ENCODE results near the gene NPC1. TPM values are rescaled to one million over a fixed set of nuclear protein-coding genes. Genes with fewer than 3 reads are reported as not detected.

NPC1 gene
- total and polyA plus RNA-seq, 8 donors: 6.2 to 25.6 (median 11.0) TPM

DNA sequence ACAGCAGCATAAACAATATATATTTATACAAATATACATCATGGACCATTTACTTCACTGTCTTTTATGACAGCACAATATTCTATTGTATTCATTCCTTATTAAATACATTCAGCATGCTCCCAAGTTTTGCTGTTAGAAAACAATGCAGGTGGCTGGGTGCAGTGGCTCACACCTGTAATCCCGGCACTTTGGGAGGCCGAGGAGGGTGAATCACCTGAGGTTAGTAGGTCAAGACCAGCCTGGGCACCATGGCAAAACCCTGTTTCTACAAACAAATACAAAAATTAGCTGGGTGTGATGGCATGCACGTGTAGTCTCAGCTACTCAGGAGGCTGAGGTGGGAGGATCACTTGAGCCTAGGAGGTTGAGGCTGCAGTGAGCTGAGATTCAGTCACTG lies 39.0 kb downstream of the NPC1 start:
- TF ChIP-seq, protein P1, sequence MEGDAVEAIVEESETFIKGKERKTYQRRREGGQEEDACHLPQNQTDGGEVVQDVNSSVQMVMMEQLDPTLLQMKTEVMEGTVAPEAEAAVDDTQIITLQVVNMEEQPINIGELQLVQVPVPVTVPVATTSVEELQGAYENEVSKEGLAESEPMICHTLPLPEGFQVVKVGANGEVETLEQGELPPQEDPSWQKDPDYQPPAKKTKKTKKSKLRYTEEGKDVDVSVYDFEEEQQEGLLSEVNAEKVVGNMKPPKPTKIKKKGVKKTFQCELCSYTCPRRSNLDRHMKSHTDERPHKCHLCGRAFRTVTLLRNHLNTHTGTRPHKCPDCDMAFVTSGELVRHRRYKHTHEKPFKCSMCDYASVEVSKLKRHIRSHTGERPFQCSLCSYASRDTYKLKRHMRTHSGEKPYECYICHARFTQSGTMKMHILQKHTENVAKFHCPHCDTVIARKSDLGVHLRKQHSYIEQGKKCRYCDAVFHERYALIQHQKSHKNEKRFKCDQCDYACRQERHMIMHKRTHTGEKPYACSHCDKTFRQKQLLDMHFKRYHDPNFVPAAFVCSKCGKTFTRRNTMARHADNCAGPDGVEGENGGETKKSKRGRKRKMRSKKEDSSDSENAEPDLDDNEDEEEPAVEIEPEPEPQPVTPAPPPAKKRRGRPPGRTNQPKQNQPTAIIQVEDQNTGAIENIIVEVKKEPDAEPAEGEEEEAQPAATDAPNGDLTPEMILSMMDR (IDR thresholded peaks at IDR 0.05): no peak
- Histone ChIP-seq H3K9me3 (no peaks in the 10 kb centered on the region), H3K27ac (no peak overlapping the region), H3K27me3 (no peaks in the 10 kb centered on the region), H3K4me3 (no peak overlapping the region), H3K4me1 (no peaks in the 10 kb centered on the region), H3K36me3 (peaks cover 0 to 34% (median 0%) of the 10 kb centered on the region in 3 donors)
- no peak for FAIRE-seq
- WGBS, 2 donors: 80 to 83% methylated on average over 3 of the region's 3 CpGs
- intact Hi-C loops (cut with DNase I): no loop called here
- DNase-seq: no peak
- no peak for ATAC-seq

DNA sequence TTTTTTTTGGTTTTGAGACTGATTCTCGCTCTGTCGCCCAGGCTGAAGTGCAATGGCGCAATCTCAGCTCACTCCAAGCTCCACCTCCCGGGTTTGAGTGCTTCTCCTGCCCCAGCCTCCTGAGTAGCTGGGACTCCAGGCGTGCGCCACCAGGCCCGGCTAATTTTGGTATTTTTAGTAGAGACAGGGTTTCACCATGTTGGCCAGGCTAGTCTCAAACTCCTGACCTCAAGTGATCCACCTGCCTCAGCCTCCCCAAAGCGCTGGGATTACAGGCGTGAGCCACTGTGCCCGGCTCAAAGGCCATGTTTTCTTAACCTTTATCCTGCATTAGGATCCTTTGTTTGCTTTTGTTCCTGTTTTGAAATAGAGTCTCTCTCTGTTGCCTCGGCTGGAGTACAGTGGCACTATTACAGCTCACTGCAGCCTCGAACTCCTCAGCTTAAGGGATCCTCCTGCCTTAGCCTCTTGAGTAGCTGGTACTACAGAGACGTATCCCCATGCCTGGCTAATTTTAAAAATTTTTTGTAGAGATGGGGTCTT lies 41.0 kb downstream of the NPC1 start:
- WGBS, 2 donors: 90 to 94% methylated on average over 13 of the region's 13 CpGs
- H3K27me3 ChIP-seq: no peaks in the 10 kb centered on the region
- TF ChIP-seq, protein P1 (IDR thresholded peaks at IDR 0.05): no peak
- no peaks in the 10 kb centered on the region for H3K4me1 ChIP-seq
- no peak for FAIRE-seq
- H3K4me3 ChIP-seq: no peak overlapping the region
- no peak for DNase-seq
- H3K27ac ChIP-seq: no peak overlapping the region
- no peak for ATAC-seq
- H3K9me3 ChIP-seq: no peaks in the 10 kb centered on the region
- peaks cover 0 to 49% (median 3%) of the 10 kb centered on the region in 3 donors for H3K36me3 ChIP-seq
- intact Hi-C loops (cut with DNase I): no loop called here

DNA sequence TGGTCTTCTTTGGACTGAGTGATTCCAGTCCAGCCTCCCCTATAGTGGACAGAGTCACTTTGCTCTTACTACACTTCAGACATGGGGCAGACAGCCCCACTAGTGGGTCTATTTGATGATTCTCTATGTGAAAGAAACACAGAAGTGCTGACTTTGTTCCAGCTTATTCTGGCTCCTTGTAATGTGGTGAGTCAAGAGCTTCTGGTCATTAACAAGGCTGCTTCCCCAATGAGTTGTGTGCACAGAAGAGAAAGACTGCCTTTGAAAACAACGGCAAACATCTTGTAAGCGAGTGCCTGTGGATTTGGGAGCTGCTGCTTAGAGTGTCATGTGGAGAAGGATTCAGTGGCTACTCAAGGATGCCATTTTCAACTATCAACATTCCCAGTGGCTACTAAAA lies 43.8 kb downstream of the NPC1 start:
- H3K4me1 ChIP-seq: no peaks in the 10 kb centered on the region
- intact Hi-C loops (cut with DNase I): no loop called here
- ATAC-seq (peak in 1 of 4 donors; percentile 40), DNase-seq (no peak), FAIRE-seq (no peak)
- peaks cover 0 to 66% (median 10%) of the 10 kb centered on the region in 3 donors for H3K36me3 ChIP-seq
- H3K27me3 ChIP-seq: no peaks in the 10 kb centered on the region
- no peaks in the 10 kb centered on the region for H3K9me3 ChIP-seq
- H3K27ac ChIP-seq: no peak overlapping the region
- TF ChIP-seq, protein P1 (IDR thresholded peaks at IDR 0.05): no peak
- H3K4me3 ChIP-seq: no peak overlapping the region
- 94 to 98% methylated on average over 2 of the region's 2 CpGs for WGBS, 2 donors

DNA sequence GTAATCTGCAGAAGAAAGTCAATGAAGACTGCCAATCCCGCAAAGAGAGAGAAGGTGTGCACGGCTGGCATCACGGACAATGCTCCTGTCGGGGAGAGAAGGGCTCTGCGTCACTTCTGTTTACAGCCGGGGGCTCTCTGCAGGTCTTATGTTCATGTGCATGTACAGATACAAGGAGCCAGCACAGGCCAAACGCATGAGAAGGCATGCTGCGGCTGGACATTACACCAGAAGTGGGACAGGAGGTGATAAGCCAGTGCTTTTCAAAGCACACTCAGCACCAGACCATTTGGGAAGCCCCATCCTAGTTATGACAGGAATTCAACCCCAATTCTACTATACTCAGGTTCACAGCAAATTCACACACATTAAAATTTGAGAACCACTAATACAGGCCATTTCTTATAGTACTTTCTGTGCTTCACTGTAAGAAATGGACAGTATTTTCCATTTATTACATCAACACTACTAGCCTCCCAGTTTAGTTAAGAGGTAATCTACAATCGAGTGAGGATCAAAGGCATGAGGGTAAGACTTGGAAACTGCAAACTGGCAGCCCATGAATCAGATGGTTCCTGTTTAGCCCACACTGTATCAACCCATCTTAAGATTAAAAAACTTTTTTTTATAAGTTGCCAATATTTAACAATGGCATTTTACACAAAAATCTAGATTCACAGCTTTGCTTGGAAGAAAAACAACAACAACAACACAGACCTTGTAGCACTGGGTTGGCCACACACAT lies 44.8 kb downstream of the NPC1 start:
- TF ChIP-seq, protein P1 (IDR thresholded peaks at IDR 0.05): no peak
- Histone ChIP-seq H3K27me3 (no peaks in the 10 kb centered on the region), H3K27ac (no peak overlapping the region), H3K9me3 (no peaks in the 10 kb centered on the region), H3K4me3 (no peak overlapping the region), H3K36me3 (peaks cover 0 to 76% (median 14%) of the 10 kb centered on the region in 3 donors), H3K4me1 (no peaks in the 10 kb centered on the region)
- ATAC-seq: no peak
- 89 to 93% methylated on average over 9 of the region's 9 CpGs for WGBS, 2 donors
- intact Hi-C loops (cut with DNase I): no loop called here
- no peak for FAIRE-seq
- DNase-seq: no peak

DNA sequence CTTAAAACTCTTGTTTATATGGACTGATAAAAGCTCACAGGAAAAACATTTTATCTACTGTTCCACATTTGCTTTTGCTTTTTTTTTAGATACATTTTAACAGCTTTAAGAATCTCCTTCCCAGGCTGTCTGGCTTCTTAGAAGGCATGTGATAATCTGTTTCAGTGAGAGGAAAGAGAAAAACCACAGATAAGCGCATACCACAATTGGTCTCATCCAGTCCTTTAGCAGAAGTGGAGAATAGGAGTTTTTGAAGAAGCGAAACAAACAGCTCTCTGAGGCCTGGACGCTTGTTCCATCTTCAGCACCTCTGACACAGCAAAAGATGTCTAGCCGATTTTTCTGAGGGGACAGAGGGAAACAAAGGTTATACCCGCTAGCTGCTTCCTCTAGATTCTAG lies 45.4 kb downstream of the NPC1 start:
- no peaks in the 10 kb centered on the region for H3K4me1 ChIP-seq
- no peak overlapping the region for H3K27ac ChIP-seq
- 76 to 82% methylated on average over 5 of the region's 5 CpGs for WGBS, 2 donors
- FAIRE-seq (no peak), ATAC-seq (peak in 2 of 4 donors; percentile 72 to 80), DNase-seq (no peak)
- TF ChIP-seq, protein P1 (IDR thresholded peaks at IDR 0.05): no peak
- H3K36me3 ChIP-seq: peaks cover 0 to 80% (median 17%) of the 10 kb centered on the region in 3 donors
- H3K9me3 ChIP-seq: no peaks in the 10 kb centered on the region
- no peaks in the 10 kb centered on the region for H3K27me3 ChIP-seq
- intact Hi-C loops (cut with DNase I): no loop called here
- H3K4me3 ChIP-seq: no peak overlapping the region

Data from pancreas (tissue), 10 donors.